ENCODE measurements around the gene PRRT4. TPM values are rescaled to one million over a fixed set of nuclear protein-coding genes. Genes with fewer than 3 reads are reported as not detected.

Gene PRRT4
- total and polyA plus RNA-seq, 8 donors = 0.21 to 0.75 (median 0.46) TPM; not detected in 4

DNA sequence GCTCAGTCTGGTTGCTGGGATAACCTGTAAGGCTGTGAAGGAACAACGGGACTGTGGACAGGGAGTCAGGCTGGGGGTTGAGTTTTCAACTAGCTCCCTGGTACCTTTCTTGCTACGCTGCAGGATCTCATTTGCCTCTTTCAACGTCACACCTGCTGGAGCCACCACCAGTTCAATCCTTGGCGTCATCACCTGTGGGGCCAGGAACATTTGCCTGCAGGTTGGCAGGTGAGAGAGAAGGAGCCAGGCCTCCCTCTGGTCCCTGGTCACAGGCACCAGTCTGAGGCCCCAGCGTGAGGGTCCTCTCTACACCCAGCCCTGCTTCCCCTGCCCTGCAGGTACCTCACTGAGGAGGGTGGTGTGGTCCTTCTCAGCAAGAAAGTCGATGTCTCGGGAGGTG, 38.5 kb upstream of the PRRT4 start:
- intact Hi-C loops (cut with DNase I) = no loop called here
- DNase-seq (peak in 1 of 6 donors; percentile 20), ATAC-seq (no peak), FAIRE-seq (no peak)
- no peak overlapping the region for H3K27ac ChIP-seq
- WGBS, 2 donors = 92 to 96% methylated on average over 7 of the region's 7 CpGs
- H3K4me3 ChIP-seq = no peak overlapping the region
- TF ChIP-seq, protein P1, sequence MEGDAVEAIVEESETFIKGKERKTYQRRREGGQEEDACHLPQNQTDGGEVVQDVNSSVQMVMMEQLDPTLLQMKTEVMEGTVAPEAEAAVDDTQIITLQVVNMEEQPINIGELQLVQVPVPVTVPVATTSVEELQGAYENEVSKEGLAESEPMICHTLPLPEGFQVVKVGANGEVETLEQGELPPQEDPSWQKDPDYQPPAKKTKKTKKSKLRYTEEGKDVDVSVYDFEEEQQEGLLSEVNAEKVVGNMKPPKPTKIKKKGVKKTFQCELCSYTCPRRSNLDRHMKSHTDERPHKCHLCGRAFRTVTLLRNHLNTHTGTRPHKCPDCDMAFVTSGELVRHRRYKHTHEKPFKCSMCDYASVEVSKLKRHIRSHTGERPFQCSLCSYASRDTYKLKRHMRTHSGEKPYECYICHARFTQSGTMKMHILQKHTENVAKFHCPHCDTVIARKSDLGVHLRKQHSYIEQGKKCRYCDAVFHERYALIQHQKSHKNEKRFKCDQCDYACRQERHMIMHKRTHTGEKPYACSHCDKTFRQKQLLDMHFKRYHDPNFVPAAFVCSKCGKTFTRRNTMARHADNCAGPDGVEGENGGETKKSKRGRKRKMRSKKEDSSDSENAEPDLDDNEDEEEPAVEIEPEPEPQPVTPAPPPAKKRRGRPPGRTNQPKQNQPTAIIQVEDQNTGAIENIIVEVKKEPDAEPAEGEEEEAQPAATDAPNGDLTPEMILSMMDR (IDR thresholded peaks at IDR 0.05) = no peak
- no peaks in the 10 kb centered on the region for H3K9me3 ChIP-seq
- H3K4me1 ChIP-seq = peaks cover 0 to 6% (median 0%) of the 10 kb centered on the region in 3 donors
- no peaks in the 10 kb centered on the region for H3K27me3 ChIP-seq
- peaks cover 0 to 6% (median 0%) of the 10 kb centered on the region in 3 donors for H3K36me3 ChIP-seq

DNA sequence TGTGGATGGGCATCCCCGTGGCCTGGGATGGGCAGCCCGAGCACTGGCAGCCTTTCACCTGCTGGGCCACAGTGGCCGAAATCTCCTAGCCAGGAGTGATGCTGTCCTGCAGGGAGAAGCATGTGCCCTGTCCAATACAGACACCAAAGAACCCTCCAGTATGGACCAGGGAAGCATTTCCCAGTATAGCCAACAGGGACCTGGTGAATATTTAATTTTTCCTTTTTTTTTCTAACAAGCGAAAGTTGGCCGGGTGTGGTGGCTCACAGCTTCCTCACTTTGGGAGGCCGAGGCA, 37.3 kb upstream of the PRRT4 start:
- 43 to 46% methylated on average over 6 of the region's 6 CpGs for WGBS, 2 donors
- ATAC-seq (peak in 3 of 4 donors; percentile 22 to 37 (median 36)), FAIRE-seq (no peak), DNase-seq (peak in 1 of 6 donors; percentile 18)
- Histone ChIP-seq H3K4me1 (no peaks in the 10 kb centered on the region), H3K27ac (no peak overlapping the region), H3K9me3 (no peaks in the 10 kb centered on the region), H3K36me3 (peaks cover 0 to 6% (median 0%) of the 10 kb centered on the region in 3 donors), H3K27me3 (no peaks in the 10 kb centered on the region), H3K4me3 (no peak overlapping the region)
- TF ChIP-seq, protein P1 (IDR thresholded peaks at IDR 0.05) = no peak
- intact Hi-C loops (cut with DNase I) = no loop called here

DNA sequence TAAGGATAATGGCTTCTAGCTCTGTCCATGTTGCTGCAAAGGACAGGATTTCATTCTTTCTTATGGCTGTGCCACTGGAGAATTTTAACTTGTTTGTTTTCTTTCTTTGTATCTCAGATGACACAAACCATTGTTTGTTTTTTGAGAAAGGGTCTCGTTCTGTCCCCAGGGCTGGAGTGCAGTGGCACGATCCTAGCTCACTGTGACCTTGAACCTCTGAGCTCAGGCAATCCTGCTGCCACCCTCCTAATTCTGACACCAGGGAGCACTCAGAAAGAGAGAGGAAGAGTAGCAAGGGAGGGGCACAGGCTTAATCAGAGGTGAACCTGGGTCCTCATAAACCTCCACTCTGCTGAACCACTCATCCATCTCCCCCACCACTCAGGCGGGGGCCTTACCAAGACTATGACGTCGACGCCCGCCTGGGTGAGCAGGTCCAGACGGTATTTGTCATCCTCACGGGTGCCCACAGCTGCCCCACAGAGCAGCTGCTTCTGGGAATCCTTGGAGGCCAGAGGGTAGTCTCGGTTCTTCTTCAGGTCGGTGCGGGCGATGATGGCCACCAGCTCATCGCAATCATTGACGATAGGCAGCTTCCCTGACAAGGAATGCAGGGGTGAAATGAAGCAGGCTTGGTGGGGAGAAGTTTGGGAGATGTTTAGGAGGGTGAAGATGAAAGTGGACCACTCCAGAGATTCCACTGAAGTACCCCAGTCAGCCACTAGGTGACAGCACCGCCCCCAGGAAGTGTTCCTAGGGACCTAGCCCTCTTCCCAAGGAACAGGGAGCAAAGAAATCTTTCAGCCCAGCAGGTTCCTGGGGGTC, 36.7 kb upstream of the PRRT4 start:
- WGBS, 2 donors = 62 to 72% methylated on average over 16 of the region's 16 CpGs
- Histone ChIP-seq H3K27ac (no peak overlapping the region), H3K27me3 (no peaks in the 10 kb centered on the region), H3K36me3 (peaks cover 0 to 6% (median 0%) of the 10 kb centered on the region in 3 donors), H3K9me3 (no peaks in the 10 kb centered on the region), H3K4me1 (no peaks in the 10 kb centered on the region), H3K4me3 (no peak overlapping the region)
- intact Hi-C loops (cut with DNase I) = no loop called here
- ATAC-seq (peak; percentile 78 to 94 (median 86)), FAIRE-seq (no peak), DNase-seq (peak in 5 of 6 donors; percentile 23 to 85 (median 57))
- TF ChIP-seq, protein P1 (IDR thresholded peaks at IDR 0.05) = peak; percentile 78 to 92 (median 88)

DNA sequence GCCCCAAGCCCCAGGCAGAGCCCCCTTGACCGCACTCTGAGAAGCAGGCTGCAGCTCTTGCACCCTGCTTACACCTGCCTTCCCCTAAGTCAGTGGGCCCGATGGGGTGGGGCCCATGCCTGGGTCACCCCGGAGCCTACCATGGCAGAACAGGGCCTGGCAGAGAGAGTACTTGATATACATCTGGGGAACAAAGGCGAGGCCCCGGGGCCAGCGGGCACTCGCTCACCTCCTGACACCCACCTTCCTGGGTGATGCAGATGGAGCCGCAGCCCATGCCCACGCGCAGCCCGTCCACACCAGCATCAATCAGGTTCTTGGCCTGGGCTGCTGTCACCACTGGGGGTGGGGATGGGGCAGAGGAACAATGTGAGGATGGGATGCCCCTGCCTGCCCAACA, 34.9 kb upstream of the PRRT4 start:
- TF ChIP-seq, protein P1 (IDR thresholded peaks at IDR 0.05) = no peak
- 93 to 94% methylated on average over 11 of the region's 11 CpGs for WGBS, 2 donors
- Histone ChIP-seq H3K4me3 (no peak overlapping the region), H3K4me1 (no peaks in the 10 kb centered on the region), H3K27ac (no peak overlapping the region), H3K36me3 (peaks cover 0 to 6% (median 0%) of the 10 kb centered on the region in 3 donors), H3K27me3 (no peaks in the 10 kb centered on the region), H3K9me3 (no peaks in the 10 kb centered on the region)
- intact Hi-C loops (cut with DNase I) = no loop called here
- no peak for FAIRE-seq
- peak in 1 of 6 donors; percentile 76 for DNase-seq
- ATAC-seq = no peak

DNA sequence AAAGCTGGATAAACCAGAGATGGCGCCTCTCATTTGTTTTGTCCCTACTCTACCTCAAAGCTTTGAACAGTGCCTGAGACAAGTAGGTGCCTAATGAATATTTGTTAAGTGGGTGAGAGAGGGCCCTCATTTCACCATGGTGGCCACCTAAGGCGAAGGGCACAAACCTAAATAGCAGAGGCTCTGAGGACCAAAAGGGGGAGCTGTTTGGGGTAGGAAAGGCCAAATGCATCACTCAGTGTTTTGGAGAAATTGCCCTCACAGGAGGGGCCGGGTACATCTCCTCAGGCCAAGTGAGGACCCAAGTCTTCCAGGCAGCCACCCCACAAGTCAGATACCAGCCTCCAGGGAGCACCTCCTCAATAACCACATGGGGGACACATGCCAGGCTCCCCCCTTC, 34.3 kb upstream of the PRRT4 start:
- Histone ChIP-seq H3K4me3 (no peak overlapping the region), H3K27me3 (no peaks in the 10 kb centered on the region), H3K36me3 (peaks cover 0 to 6% (median 0%) of the 10 kb centered on the region in 3 donors), H3K4me1 (no peaks in the 10 kb centered on the region), H3K27ac (no peak overlapping the region), H3K9me3 (no peaks in the 10 kb centered on the region)
- ATAC-seq (no peak), DNase-seq (no peak), FAIRE-seq (no peak)
- TF ChIP-seq, protein P1 (IDR thresholded peaks at IDR 0.05) = no peak
- intact Hi-C loops (cut with DNase I) = no loop called here
- WGBS, 2 donors = 85 to 91% methylated on average over 3 of the region's 3 CpGs
